Activated naive CD8-positive, alpha-beta T cell treated with anti-CD3 and anti-CD28 coated beads, Interleukin-2, amount 10 ng/mL, durations not matched to agents 7 days and 5 days (primary cell): ENCODE measurements around the gene GATA3. TPM values are rescaled to one million over a fixed set of nuclear protein-coding genes. Genes with fewer than 3 reads are reported as not detected.

Experiments used
- ATAC-seq: fragments of 150-1000 bp; cut with Tn5 transposase; one replicate; pipeline ENCODE4 v1.10.0; 2021; ENCODE audit warnings: low read depth, moderate library complexity
- POLR2A ChIA-PET: fragments of 350-600 bp; sonication (Branson Sonifier 250); formaldehyde crosslinking; loops from one replicate; lab custom pipeline; 2021; ENCODE audit warnings: antibody characterized with exemption; lab: Charles Lee
- DNase-seq: peaks from one replicate; pipeline ENCODE4 v3.0.0; 2021
- H3K27ac Mint-ChIP-seq: one replicate; pipeline ENCODE4 v1.8.0; 2022; ENCODE audit warnings: mild to moderate bottlenecking, mixed read lengths
- H3K27me3 Mint-ChIP-seq: one replicate; pipeline ENCODE4 v1.8.0; 2022; ENCODE audit warnings: mild to moderate bottlenecking, moderate library complexity, mixed read lengths
- H3K36me3 Mint-ChIP-seq: one replicate; pipeline ENCODE4 v1.8.0; 2021; ENCODE audit warnings: mild to moderate bottlenecking, mixed read lengths
- H3K4me1 Mint-ChIP-seq: one replicate; pipeline ENCODE4 v1.8.0; 2021; ENCODE audit warnings: mixed read lengths
- H3K4me3 Mint-ChIP-seq: one replicate; pipeline ENCODE4 v1.8.0; 2022; ENCODE audit warnings: mild to moderate bottlenecking, moderate library complexity, mixed read lengths
- H3K9me3 Mint-ChIP-seq: one replicate; pipeline ENCODE4 v1.8.0; 2021; ENCODE audit warnings: mixed read lengths
- total RNA-seq, 2 experiments: library from RNA; stranded (reverse); gene quantifications; one replicate each; pipeline ENCODE4 v1.2.3, GENCODE V29; 2021

The GATA3 gene
- total RNA-seq, 2 experiments from 2014 or later, result 48.3 to 49.1 TPM

GRCh38 chr10:8051109-8051821 is 3.2 kb upstream of the GATA3 start:
- peaks cover 52% of the 10 kb centered on the region for H3K27me3 Mint-ChIP-seq
- no peak for ATAC-seq
- POLR2A ChIA-PET, result interaction anchor here (0.8 kb wide), 1 partner anchor 388 kb away, joined by 3 read pairs; no protein-coding TSS in a partner anchor
- peak; percentile 49 for DNase-seq
- H3K4me1 Mint-ChIP-seq, result peaks cover 37% of the 10 kb centered on the region
- H3K4me3 Mint-ChIP-seq, result peak overlapping the region; percentile 62
- H3K27ac Mint-ChIP-seq, result no peak overlapping the region
- H3K36me3 Mint-ChIP-seq, result peaks cover 10% of the 10 kb centered on the region
- no peaks in the 10 kb centered on the region for H3K9me3 Mint-ChIP-seq

GRCh38 chr10:8051851-8052257 is 2.6 kb upstream of the GATA3 start:
- ATAC-seq (no peak), DNase-seq (peak; percentile 48)
- POLR2A ChIA-PET, result no interaction called here
- Mint-ChIP-seq H3K27me3 (peaks cover 46% of the 10 kb centered on the region), H3K27ac (no peak overlapping the region), H3K9me3 (no peaks in the 10 kb centered on the region), H3K4me1 (peaks cover 35% of the 10 kb centered on the region), H3K4me3 (peak overlapping the region; percentile 98), H3K36me3 (peaks cover 16% of the 10 kb centered on the region)

- Mint-ChIP-seq H3K4me1 (peaks cover 31% of the 10 kb centered on the region), H3K27ac (peak overlapping the region; percentile 56), H3K4me3 (peak overlapping the region; percentile 98), H3K27me3 (peaks cover 40% of the 10 kb centered on the region), H3K36me3 (peaks cover 20% of the 10 kb centered on the region), H3K9me3 (no peaks in the 10 kb centered on the region)
- DNase-seq, result peak; percentile 48
- no peak for ATAC-seq
- POLR2A ChIA-PET, result no interaction called here
Measured at GRCh38 chr10:8052341-8052955, 2.0 kb upstream of the GATA3 start.

- Mint-ChIP-seq H3K27me3 (peaks cover 35% of the 10 kb centered on the region), H3K9me3 (no peaks in the 10 kb centered on the region), H3K4me1 (peaks cover 33% of the 10 kb centered on the region), H3K27ac (peak overlapping the region; percentile 54), H3K4me3 (peak overlapping the region; percentile 98), H3K36me3 (peaks cover 22% of the 10 kb centered on the region)
- no peak for ATAC-seq
- DNase-seq, result no peak
- POLR2A ChIA-PET, result no interaction called here
Measured at GRCh38 chr10:8052956-8053445, 1.5 kb upstream of the GATA3 start.

- Mint-ChIP-seq H3K9me3 (no peaks in the 10 kb centered on the region), H3K4me1 (peaks cover 34% of the 10 kb centered on the region), H3K36me3 (peaks cover 26% of the 10 kb centered on the region), H3K27ac (peak overlapping the region; percentile 96), H3K27me3 (peaks cover 28% of the 10 kb centered on the region), H3K4me3 (peak overlapping the region; percentile 98)
- ATAC-seq, result peak; percentile 59
- DNase-seq, result peak; percentile 97
- POLR2A ChIA-PET, result interaction anchor here (0.6 to 1.7 kb wide), 18 partner anchors 24 to 652 kb away, joined by 3 to 10 read pairs (median 4); partner anchors contain the start of genes ATP5F1C and KIN
Measured at GRCh38 chr10:8053446-8054243, 843 bp upstream of the GATA3 start.

- Mint-ChIP-seq H3K27ac (peak overlapping the region; percentile 96), H3K36me3 (peaks cover 30% of the 10 kb centered on the region), H3K4me3 (peak overlapping the region; percentile 98), H3K9me3 (no peaks in the 10 kb centered on the region), H3K27me3 (peaks cover 23% of the 10 kb centered on the region), H3K4me1 (peaks cover 37% of the 10 kb centered on the region)
- no peak for DNase-seq
- peak; percentile 3 for ATAC-seq
- POLR2A ChIA-PET, result interaction anchor here (0.6 to 1.7 kb wide), 22 partner anchors 23 to 761 kb away, joined by 3 to 10 read pairs (median 3); partner anchors contain the start of genes ATP5F1C and KIN
Measured at GRCh38 chr10:8054244-8054493, 319 bp upstream of the GATA3 start.

GRCh38 chr10:8055420-8056349 is 1.2 kb downstream of the GATA3 start:
- H3K36me3 Mint-ChIP-seq, result peaks cover 45% of the 10 kb centered on the region
- no peaks in the 10 kb centered on the region for H3K9me3 Mint-ChIP-seq
- DNase-seq (peak; percentile 72), ATAC-seq (peak; percentile 5)
- H3K4me1 Mint-ChIP-seq, result peaks cover 48% of the 10 kb centered on the region
- POLR2A ChIA-PET, result interaction anchor here (0.7 to 1.7 kb wide), 4 partner anchors 77 to 476 kb away, joined by 3 to 5 read pairs (median 4); no protein-coding TSS in a partner anchor
- peak overlapping the region; percentile 93 for H3K27ac Mint-ChIP-seq
- H3K4me3 Mint-ChIP-seq, result peak overlapping the region; percentile 91
- H3K27me3 Mint-ChIP-seq, result peaks cover 16% of the 10 kb centered on the region

- Mint-ChIP-seq H3K27me3 (peaks cover 16% of the 10 kb centered on the region), H3K4me1 (peaks cover 55% of the 10 kb centered on the region), H3K36me3 (peaks cover 48% of the 10 kb centered on the region), H3K4me3 (peak overlapping the region; percentile 91), H3K9me3 (no peaks in the 10 kb centered on the region), H3K27ac (peak overlapping the region; percentile 93)
- POLR2A ChIA-PET, result interaction anchor here (0.7 to 1.7 kb wide), 4 partner anchors 76 to 476 kb away, joined by 3 to 5 read pairs (median 4); no protein-coding TSS in a partner anchor
- ATAC-seq (no peak), DNase-seq (no peak)
Measured at GRCh38 chr10:8056378-8056777, 1.9 kb downstream of the GATA3 start.

GRCh38 chr10:8056871-8057331 is 2.4 kb downstream of the GATA3 start:
- ATAC-seq, result peak; percentile 8
- peaks cover 14% of the 10 kb centered on the region for H3K27me3 Mint-ChIP-seq
- H3K4me1 Mint-ChIP-seq, result peaks cover 55% of the 10 kb centered on the region
- POLR2A ChIA-PET, result interaction anchor here (0.7 to 1.7 kb wide), 3 partner anchors 76 to 345 kb away, joined by 3 to 5 read pairs (median 5); no protein-coding TSS in a partner anchor
- peak overlapping the region; percentile 93 for H3K27ac Mint-ChIP-seq
- DNase-seq, result peak; percentile 63
- H3K36me3 Mint-ChIP-seq, result peaks cover 49% of the 10 kb centered on the region
- peak overlapping the region; percentile 91 for H3K4me3 Mint-ChIP-seq
- H3K9me3 Mint-ChIP-seq, result no peaks in the 10 kb centered on the region

- Mint-ChIP-seq H3K27me3 (peaks cover 6% of the 10 kb centered on the region), H3K4me3 (peak overlapping the region; percentile 91), H3K9me3 (no peaks in the 10 kb centered on the region), H3K27ac (peak overlapping the region; percentile 93), H3K36me3 (peaks cover 53% of the 10 kb centered on the region), H3K4me1 (peaks cover 53% of the 10 kb centered on the region)
- ATAC-seq, result no peak
- POLR2A ChIA-PET, result no interaction called here
- DNase-seq, result no peak
Measured at GRCh38 chr10:8057636-8058273, 3.3 kb downstream of the GATA3 start.

- H3K27ac Mint-ChIP-seq, result peak overlapping the region; percentile 92
- ATAC-seq (no peak), DNase-seq (no peak)
- POLR2A ChIA-PET, result interaction anchor here (1.3 to 4.2 kb wide), 5 partner anchors 13 to 345 kb away, joined by 4 to 30 read pairs (median 26); no protein-coding TSS in a partner anchor
- H3K9me3 Mint-ChIP-seq, result no peaks in the 10 kb centered on the region
- H3K36me3 Mint-ChIP-seq, result peaks cover 60% of the 10 kb centered on the region
- H3K4me3 Mint-ChIP-seq, result peak overlapping the region; percentile 91
- peaks cover 55% of the 10 kb centered on the region for H3K4me1 Mint-ChIP-seq
- no peaks in the 10 kb centered on the region for H3K27me3 Mint-ChIP-seq
Measured at GRCh38 chr10:8058274-8059111, 4.0 kb downstream of the GATA3 start.
